ENCODE data around the gene SHISA8. TPM values are rescaled to one million over a fixed set of nuclear protein-coding genes. Genes with fewer than 3 reads are reported as not detected.

The SHISA8 gene
- 0.21 to 0.40 TPM (median 0.27 TPM) in 4 of 5 replicates, not detected in the other for total RNA-seq (2022; extraction: Qiagen RNA extraction; ENCODE audit: low read depth)

GRCh38 chr22:41915035-41915785, at the start of gene SHISA8:
Gene SHISA8, minus strand, starts transcription at chr22:41915074. Its CDS starts 407 bp downstream, at chr22:41914667.

GRCh38 chr22:41951898-41952474, 37.1 kb upstream of the SHISA8 start, which contains the start of gene SMIM45:
Gene SMIM45, plus strand, starts transcription at chr22:41952150.

GRCh38 chr22:41946629-41947423, 32.0 kb upstream of the SHISA8 start, which contains the start of gene CENPM:
Gene CENPM, minus strand, starts transcription at chr22:41947152. Its CDS starts 76 bp downstream, at chr22:41947076.

Other genes starting within 250 kb of the SHISA8 start
- gene SNU13, start 226.2 kb downstream of the SHISA8 start, total RNA-seq (2022; extraction: Qiagen RNA extraction; ENCODE audit: low read depth): 94.1 to 221 TPM (median 182 TPM) in 5 replicates
- 0.53 TPM in 1 of 5 replicates, not detected in the others for gene MEI1, start 215.6 kb downstream of the SHISA8 start, total RNA-seq (2022; extraction: Qiagen RNA extraction; ENCODE audit: low read depth)
- gene CCDC134, start 114.4 kb downstream of the SHISA8 start, total RNA-seq (2022; extraction: Qiagen RNA extraction; ENCODE audit: low read depth): 3.2 to 3.7 TPM (median 3.5 TPM) in 5 replicates
- 22.8 to 31.3 TPM (median 29.8 TPM) in 5 replicates for gene SREBF2, start 82.0 kb downstream of the SHISA8 start, total RNA-seq (2022; extraction: Qiagen RNA extraction; ENCODE audit: low read depth)
- gene TNFRSF13C, start 11.7 kb upstream of the SHISA8 start, total RNA-seq (2022; extraction: Qiagen RNA extraction; ENCODE audit: low read depth): 0.15 to 0.29 TPM (median 0.22 TPM) in 5 replicates
- 29.6 to 42.1 TPM (median 36.4 TPM) in 5 replicates for gene CENPM, start 32.1 kb upstream of the SHISA8 start, total RNA-seq (2022; extraction: Qiagen RNA extraction; ENCODE audit: low read depth)
- gene SEPTIN3, start 54.4 kb upstream of the SHISA8 start, total RNA-seq (2022; extraction: Qiagen RNA extraction; ENCODE audit: low read depth): 0.72 to 1.3 TPM (median 1.0 TPM) in 5 replicates
- gene WBP2NL, start 83.7 kb upstream of the SHISA8 start, total RNA-seq (2022; extraction: Qiagen RNA extraction; ENCODE audit: low read depth): 0.30 TPM in 1 of 5 replicates, not detected in the others
- 6.1 to 7.4 TPM (median 6.6 TPM) in 5 replicates for gene NAGA, start 155.7 kb upstream of the SHISA8 start, total RNA-seq (2022; extraction: Qiagen RNA extraction; ENCODE audit: low read depth)
- not detected in 5 replicates for gene PHETA2, start 159.2 kb upstream of the SHISA8 start, total RNA-seq (2022; extraction: Qiagen RNA extraction; ENCODE audit: low read depth)
- gene SMDT1, start 164.6 kb upstream of the SHISA8 start, total RNA-seq (2022; extraction: Qiagen RNA extraction; ENCODE audit: low read depth): 23.7 to 49.4 TPM (median 40.9 TPM) in 5 replicates
- gene NDUFA6, start 175.7 kb upstream of the SHISA8 start, total RNA-seq (2022; extraction: Qiagen RNA extraction; ENCODE audit: low read depth): 60.8 to 71.7 TPM (median 67.1 TPM) in 5 replicates
- gene CYP2D6, start 215.7 kb upstream of the SHISA8 start, total RNA-seq (2022; extraction: Qiagen RNA extraction; ENCODE audit: low read depth): 0.40 to 0.91 TPM (median 0.55 TPM) in 5 replicates